ENCODE data around the gene U2AF1L4. TPM values are rescaled to one million over a fixed set of nuclear protein-coding genes. Genes with fewer than 3 reads are reported as not detected.
"Not testable (repeated sequence)": the region's sequence is repeated elsewhere in the genome, so short reads cannot be mapped to it uniquely, and the experiment has no call there.

Gene U2AF1L4
- total and polyA plus RNA-seq, 4 donors = 13.0 to 25.5 (median 17.8) TPM

GRCh38 chr19:35724560-35724959 lies 20.7 kb downstream of the U2AF1L4 start:
- DNase-seq (no peak), ATAC-seq (ENCODE audit: insufficient read depth, low FRiP score) (no peak)
- H3K36me3 ChIP-seq (ENCODE audit: control insufficient read depth in 4 of 4, insufficient read depth in 4 of 4, low read length in 4 of 4) = peaks cover 12 to 88% (median 45%) of the 10 kb centered on the region in 4 donors

DNA sequence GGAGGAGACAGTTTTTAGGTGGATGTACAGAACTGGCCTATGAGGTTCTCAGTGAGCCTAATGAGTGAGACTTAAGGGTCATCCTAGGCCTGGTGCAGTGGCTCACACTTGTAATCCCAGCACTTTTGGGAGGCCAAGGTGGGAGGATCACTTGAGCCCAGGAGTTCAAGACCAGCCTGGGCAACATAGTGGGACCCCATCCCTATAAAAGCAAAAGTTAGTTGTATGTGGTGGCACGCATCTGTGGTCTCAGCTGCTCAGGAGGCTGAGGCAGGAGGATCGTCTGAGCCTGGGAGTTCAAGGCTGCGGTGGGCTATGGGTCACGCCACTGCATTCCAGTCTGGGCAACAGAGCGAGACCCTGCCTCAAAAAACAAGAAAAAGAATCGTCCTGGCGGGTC lies 21.1 kb downstream of the U2AF1L4 start:
- not testable (repeated sequence) for H3K4me1 ChIP-seq (ENCODE audit: control insufficient read depth in 5 of 5, insufficient read depth in 5 of 5, low read length in 5 of 5); H3K27me3 ChIP-seq (ENCODE audit: control insufficient read depth in 3 of 3, insufficient read depth in 3 of 3, low read length in 2 of 3); H3K9me3 ChIP-seq (ENCODE audit: control insufficient read depth in 4 of 4, insufficient read depth in 3 of 4, low read length in 3 of 4); ATAC-seq (ENCODE audit: insufficient read depth, low FRiP score); H3K27ac ChIP-seq (ENCODE audit: low read depth in 1 of 2, low read length in 1 of 2); H3K4me3 ChIP-seq; DNase-seq; H3K9ac ChIP-seq (ENCODE audit: insufficient read depth in 1 of 2, low read length in 2 of 2)
- 95 to 97% methylated on average over 7 of the region's 7 CpGs for WGBS, 2 donors
- peaks cover 9 to 84% (median 43%) of the 10 kb centered on the region in 4 donors for H3K36me3 ChIP-seq (ENCODE audit: control insufficient read depth in 4 of 4, insufficient read depth in 4 of 4, low read length in 4 of 4)

More at GRCh38 chr19:35724560-35724959, 20.7 kb downstream of the U2AF1L4 start:
- TF ChIP-seq, protein P1, sequence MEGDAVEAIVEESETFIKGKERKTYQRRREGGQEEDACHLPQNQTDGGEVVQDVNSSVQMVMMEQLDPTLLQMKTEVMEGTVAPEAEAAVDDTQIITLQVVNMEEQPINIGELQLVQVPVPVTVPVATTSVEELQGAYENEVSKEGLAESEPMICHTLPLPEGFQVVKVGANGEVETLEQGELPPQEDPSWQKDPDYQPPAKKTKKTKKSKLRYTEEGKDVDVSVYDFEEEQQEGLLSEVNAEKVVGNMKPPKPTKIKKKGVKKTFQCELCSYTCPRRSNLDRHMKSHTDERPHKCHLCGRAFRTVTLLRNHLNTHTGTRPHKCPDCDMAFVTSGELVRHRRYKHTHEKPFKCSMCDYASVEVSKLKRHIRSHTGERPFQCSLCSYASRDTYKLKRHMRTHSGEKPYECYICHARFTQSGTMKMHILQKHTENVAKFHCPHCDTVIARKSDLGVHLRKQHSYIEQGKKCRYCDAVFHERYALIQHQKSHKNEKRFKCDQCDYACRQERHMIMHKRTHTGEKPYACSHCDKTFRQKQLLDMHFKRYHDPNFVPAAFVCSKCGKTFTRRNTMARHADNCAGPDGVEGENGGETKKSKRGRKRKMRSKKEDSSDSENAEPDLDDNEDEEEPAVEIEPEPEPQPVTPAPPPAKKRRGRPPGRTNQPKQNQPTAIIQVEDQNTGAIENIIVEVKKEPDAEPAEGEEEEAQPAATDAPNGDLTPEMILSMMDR (IDR thresholded peaks at IDR 0.05; ENCODE audit: control extremely low read depth, extremely low read depth) = no peak
- peaks cover 0 to 2% (median 0%) of the 10 kb centered on the region in 5 donors for H3K4me1 ChIP-seq (ENCODE audit: control insufficient read depth in 5 of 5, insufficient read depth in 5 of 5, low read length in 5 of 5)
- H3K4me3 ChIP-seq = no peak overlapping the region
- 96 to 97% methylated on average over 12 of the region's 12 CpGs for WGBS, 2 donors
- H3K27ac ChIP-seq (ENCODE audit: low read depth in 1 of 2, low read length in 1 of 2) = no peak overlapping the region
- H3K9ac ChIP-seq (ENCODE audit: insufficient read depth in 1 of 2, low read length in 2 of 2) = no peak overlapping the region
- no peaks in the 10 kb centered on the region for H3K9me3 ChIP-seq (ENCODE audit: control insufficient read depth in 4 of 4, insufficient read depth in 3 of 4, low read length in 3 of 4)
- no peaks in the 10 kb centered on the region for H3K27me3 ChIP-seq (ENCODE audit: control insufficient read depth in 3 of 3, insufficient read depth in 3 of 3, low read length in 2 of 3)

GRCh38 chr19:35723671-35724070 lies 21.5 kb downstream of the U2AF1L4 start:
- H3K4me1 ChIP-seq (ENCODE audit: control insufficient read depth in 5 of 5, insufficient read depth in 5 of 5, low read length in 5 of 5) = peaks cover 0 to 10% (median 7%) of the 10 kb centered on the region in 5 donors
- H3K9me3 ChIP-seq (ENCODE audit: control insufficient read depth in 4 of 4, insufficient read depth in 3 of 4, low read length in 3 of 4) = no peaks in the 10 kb centered on the region
- TF ChIP-seq, protein P1 (IDR thresholded peaks at IDR 0.05; ENCODE audit: control extremely low read depth, extremely low read depth) = no peak
- H3K36me3 ChIP-seq (ENCODE audit: control insufficient read depth in 4 of 4, insufficient read depth in 4 of 4, low read length in 4 of 4) = peaks cover 9 to 79% (median 40%) of the 10 kb centered on the region in 4 donors
- no peak overlapping the region for H3K9ac ChIP-seq (ENCODE audit: insufficient read depth in 1 of 2, low read length in 2 of 2)
- no peak overlapping the region for H3K27ac ChIP-seq (ENCODE audit: low read depth in 1 of 2, low read length in 1 of 2)
- H3K27me3 ChIP-seq (ENCODE audit: control insufficient read depth in 3 of 3, insufficient read depth in 3 of 3, low read length in 2 of 3) = no peaks in the 10 kb centered on the region
- H3K4me3 ChIP-seq = no peak overlapping the region
- DNase-seq (no peak), ATAC-seq (ENCODE audit: insufficient read depth, low FRiP score) (no peak)
- 96 to 97% methylated on average over 24 of the region's 24 CpGs for WGBS, 2 donors

DNA sequence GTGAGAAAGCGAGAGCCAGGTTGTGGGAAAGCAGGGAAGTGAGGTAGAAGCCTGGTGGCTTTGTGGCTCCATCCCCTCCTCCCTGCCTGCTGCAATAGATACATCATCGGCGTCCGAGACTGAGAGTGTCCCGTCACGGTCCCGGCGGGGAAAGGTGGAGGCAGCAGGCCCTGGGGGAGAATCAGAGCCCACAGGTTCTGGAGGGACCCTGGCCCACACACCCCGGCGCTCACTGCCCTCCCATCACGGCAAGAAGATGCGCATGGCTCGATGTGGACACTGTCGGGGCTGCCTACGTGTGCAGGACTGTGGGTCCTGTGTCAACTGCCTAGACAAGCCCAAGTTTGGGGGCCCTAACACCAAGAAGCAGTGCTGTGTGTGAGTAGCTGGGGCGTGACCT lies 22.3 kb downstream of the U2AF1L4 start:
- Histone ChIP-seq H3K9ac (ENCODE audit: insufficient read depth in 1 of 2, low read length in 2 of 2) (no peak overlapping the region), H3K36me3 (ENCODE audit: control insufficient read depth in 4 of 4, insufficient read depth in 4 of 4, low read length in 4 of 4) (peaks cover 9 to 72% (median 38%) of the 10 kb centered on the region in 4 donors), H3K9me3 (ENCODE audit: control insufficient read depth in 4 of 4, insufficient read depth in 3 of 4, low read length in 3 of 4) (no peaks in the 10 kb centered on the region), H3K27ac (ENCODE audit: low read depth in 1 of 2, low read length in 1 of 2) (no peak overlapping the region), H3K27me3 (ENCODE audit: control insufficient read depth in 3 of 3, insufficient read depth in 3 of 3, low read length in 2 of 3) (no peaks in the 10 kb centered on the region), H3K4me3 (no peak overlapping the region), H3K4me1 (ENCODE audit: control insufficient read depth in 5 of 5, insufficient read depth in 5 of 5, low read length in 5 of 5) (peaks cover 0 to 10% (median 8%) of the 10 kb centered on the region in 5 donors)
- 95 to 96% methylated on average over 16 of the region's 16 CpGs for WGBS, 2 donors
- TF ChIP-seq, protein P1 (IDR thresholded peaks at IDR 0.05; ENCODE audit: control extremely low read depth, extremely low read depth) = no peak
- ATAC-seq (ENCODE audit: insufficient read depth, low FRiP score) (no peak), DNase-seq (no peak)
